Neural progenitor cell (in vitro differentiated cells): ENCODE results near the gene TNIK. TPM values are rescaled to one million over a fixed set of nuclear protein-coding genes. Genes with fewer than 3 reads are reported as not detected.

ENCODE experiments used
- DNase-seq: peaks from one replicate; pipeline ENCODE4 v3.0.0-alpha.2; 2016; ENCODE audit warnings: low spot score
- H2AFZ ChIP-seq: fragments of 200-600 bp; sonication (generic); replicated peaks from 2 replicates; pipeline ENCODE4 v1.6.1; 2016; ENCODE audit warnings: antibody characterized with exemption
- H3F3A ChIP-seq: fragments of 200-600 bp; sonication (generic); 2 replicates; pipeline ENCODE4 v1.6.1; 2016; ENCODE audit warnings: antibody characterized with exemption, low read depth
- H3K27ac ChIP-seq: fragments of 200-600 bp; sonication (generic); 2 replicates; pipeline ENCODE4 v1.5.1; 2016; ENCODE audit warnings: mild to moderate bottlenecking
- H3K27me3 ChIP-seq: fragments of 200-600 bp; sonication (generic); 2 replicates; pipeline ENCODE4 v1.6.1; 2016; ENCODE audit warnings: mild to moderate bottlenecking, moderate library complexity
- H3K36me3 ChIP-seq: fragments of 200-600 bp; sonication (generic); 2 replicates; pipeline ENCODE4 v1.5.1; 2016
- H3K4me1 ChIP-seq: fragments of 200-600 bp; sonication (generic); 2 replicates; pipeline ENCODE4 v1.6.1; 2016; ENCODE audit warnings: mixed run types
- H3K4me2 ChIP-seq: fragments of 200-600 bp; sonication (generic); 2 replicates; pipeline ENCODE4 v1.6.1; 2016
- H3K4me3 ChIP-seq: fragments of 200-600 bp; sonication (generic); 2 replicates; pipeline ENCODE4 v1.5.1; 2016
- H3K79me2 ChIP-seq: fragments of 200-600 bp; sonication (generic); 2 replicates; pipeline ENCODE4 v1.6.1; 2016; ENCODE audit warnings: low read depth
- H3K9ac ChIP-seq: fragments of 200-600 bp; sonication (generic); 2 replicates; pipeline ENCODE4 v1.6.1; 2016
- H3K9me3 ChIP-seq: fragments of 200-600 bp; sonication (generic); 2 replicates; pipeline ENCODE4 v1.5.1; 2016; ENCODE audit warnings: low read depth
- H4K20me1 ChIP-seq: fragments of 200-600 bp; sonication (generic); 2 replicates; pipeline ENCODE4 v1.6.1; 2016; ENCODE audit warnings: low read depth
- H3K27ac Mint-ChIP-seq: 3 replicates; pipeline ENCODE4 v1.8.0; 2021; ENCODE audit warnings: mixed read lengths
- H3K27me3 Mint-ChIP-seq: 2 replicates; pipeline ENCODE4 v1.8.0; 2022; ENCODE audit warnings: low read depth, mild to moderate bottlenecking, inconsistent platforms, moderate library complexity, mixed read lengths; ENCODE audit not compliant: insufficient read depth
- H3K36me3 Mint-ChIP-seq: 3 replicates; pipeline ENCODE4 v1.8.0; 2021; ENCODE audit warnings: mixed read lengths
- H3K4me1 Mint-ChIP-seq: 3 replicates; pipeline ENCODE4 v1.8.0; 2021; ENCODE audit warnings: mixed read lengths
- H3K4me3 Mint-ChIP-seq: 3 replicates; pipeline ENCODE4 v1.8.0; 2021; ENCODE audit warnings: mild to moderate bottlenecking, moderate library complexity, mixed read lengths
- H3K9me3 Mint-ChIP-seq: 3 replicates; pipeline ENCODE4 v1.8.0; 2020; ENCODE audit warnings: mixed read lengths
- CTCF ChIP-seq: fragments of 200-600 bp; sonication (generic); IDR thresholded peaks from 2 replicates; pipeline ENCODE4 v1.5.1; 2017; ENCODE audit warnings: antibody characterized with exemption, mild to moderate bottlenecking
- EZH2 ChIP-seq: fragments of 200-600 bp; sonication (generic); IDR thresholded peaks from 2 replicates; pipeline ENCODE4 v1.6.1; 2017; ENCODE audit warnings: antibody characterized with exemption, mild to moderate bottlenecking, moderate library complexity
- EZH2phosphoT487 ChIP-seq: fragments of 200-600 bp; sonication (generic); IDR thresholded peaks from 2 replicates; pipeline ENCODE4 v1.6.1; 2017; ENCODE audit warnings: antibody characterized with exemption
- total RNA-seq: library from RNA; depleted of rRNA; stranded (reverse); fragments of >200 nt; gene quantifications from 2 replicates; pipeline ENCODE4 v1.2.3, GENCODE V29; 2015; ENCODE audit warnings: low replicate concordance

The TNIK gene
- total RNA-seq, 1 donor from 2014 or later: 3.0 TPM

DNA sequence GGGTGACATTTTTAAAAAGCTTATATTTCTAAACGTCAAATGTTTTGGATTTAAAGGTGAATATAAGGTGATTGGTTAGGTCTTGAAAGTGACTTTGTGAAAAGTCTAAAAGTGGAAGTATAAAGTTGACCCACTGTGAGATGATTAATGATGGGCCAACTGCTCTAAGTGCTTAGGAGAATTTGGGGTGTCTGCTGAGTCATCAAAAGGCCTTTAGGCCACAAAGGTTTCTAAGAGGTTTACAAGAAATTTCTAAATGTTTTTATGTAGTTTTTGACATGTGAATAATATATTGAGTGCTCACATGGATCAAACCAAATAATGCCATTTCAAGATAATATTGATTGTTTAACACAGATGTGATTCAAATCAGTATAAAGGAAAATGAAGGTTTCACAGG is 394.5 kb downstream of the TNIK start:
- H3K9ac ChIP-seq: no peak overlapping the region
- H4K20me1 ChIP-seq: no peaks in the 10 kb centered on the region
- no peaks in the 10 kb centered on the region for H3K79me2 ChIP-seq
- Mint-ChIP-seq H3K27me3 (no peaks in the 10 kb centered on the region), H3K36me3 (peaks cover 51% of the 10 kb centered on the region), H3K4me1 (no peaks in the 10 kb centered on the region), H3K9me3 (no peaks in the 10 kb centered on the region), H3K4me3 (no peak overlapping the region), H3K27ac (no peak overlapping the region)
- no peak overlapping the region for H3K4me3 ChIP-seq
- TF ChIP-seq CTCF (no peak), EZH2phosphoT487 (no peak)
- no peak overlapping the region for H3K4me2 ChIP-seq
- no peaks in the 10 kb centered on the region for H3F3A ChIP-seq
- H3K9me3 ChIP-seq: no peaks in the 10 kb centered on the region
- no peak overlapping the region for H3K27ac ChIP-seq
- no peak for DNase-seq
- no peaks in the 10 kb centered on the region for H3K36me3 ChIP-seq
- no peaks in the 10 kb centered on the region for H3K27me3 ChIP-seq
- H3K4me1 ChIP-seq: no peaks in the 10 kb centered on the region
- no peak overlapping the region for H2AFZ ChIP-seq

DNA sequence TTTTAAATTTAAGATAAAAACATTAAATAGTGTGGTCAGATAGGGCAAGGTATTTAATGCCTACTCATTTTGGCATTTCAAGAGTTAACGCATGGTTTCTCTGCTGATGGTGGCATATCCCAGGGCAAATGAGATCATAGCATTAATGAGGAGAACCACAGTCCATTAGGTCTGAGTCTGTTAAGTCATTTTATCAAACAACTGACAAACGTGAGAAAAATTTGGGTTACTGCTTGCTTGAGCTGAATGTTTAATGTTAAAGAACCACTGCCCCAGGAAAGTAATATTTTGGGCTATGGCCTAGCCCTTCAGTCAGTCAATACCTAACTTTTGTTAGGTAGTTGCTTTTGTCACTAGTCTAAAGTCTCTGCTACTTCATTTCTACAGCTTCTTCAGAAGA is 395.7 kb downstream of the TNIK start:
- Histone ChIP-seq H3K9me3 (no peaks in the 10 kb centered on the region), H2AFZ (no peak overlapping the region), H3K4me3 (no peak overlapping the region), H3K36me3 (no peaks in the 10 kb centered on the region), H3K79me2 (no peaks in the 10 kb centered on the region), H4K20me1 (no peaks in the 10 kb centered on the region), H3K4me1 (no peaks in the 10 kb centered on the region), H3K27me3 (no peaks in the 10 kb centered on the region), H3F3A (no peaks in the 10 kb centered on the region), H3K9ac (no peak overlapping the region), H3K4me2 (no peak overlapping the region), H3K27ac (no peak overlapping the region)
- Mint-ChIP-seq H3K4me1 (no peaks in the 10 kb centered on the region), H3K27ac (no peak overlapping the region), H3K27me3 (no peaks in the 10 kb centered on the region), H3K36me3 (peaks cover 44% of the 10 kb centered on the region), H3K4me3 (no peak overlapping the region), H3K9me3 (no peaks in the 10 kb centered on the region)
- no peak for TF ChIP-seq EZH2phosphoT487
- TF ChIP-seq CTCF: no peak
- no peak for TF ChIP-seq EZH2
- no peak for DNase-seq

DNA sequence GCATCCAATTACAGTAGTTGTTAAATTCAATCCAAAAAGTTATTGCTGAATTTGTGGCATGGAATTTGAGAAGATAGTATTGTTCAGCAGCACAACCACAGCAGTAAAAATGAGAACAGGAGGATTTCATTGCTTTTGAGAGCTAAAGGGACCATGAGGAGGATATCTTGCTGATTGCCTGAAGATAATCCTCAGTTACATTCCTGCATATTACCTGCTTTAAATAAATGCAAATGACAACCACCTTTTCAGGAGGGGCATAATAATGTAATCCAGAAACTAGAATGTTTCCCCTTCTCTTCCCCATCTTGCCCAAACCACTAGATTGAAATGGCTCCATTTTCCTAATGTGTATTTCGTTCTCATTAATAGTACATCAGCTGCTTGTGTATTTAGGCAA is 398.5 kb downstream of the TNIK start:
- Histone ChIP-seq H3K9ac (no peak overlapping the region), H3K9me3 (no peaks in the 10 kb centered on the region), H3K27ac (no peak overlapping the region), H3F3A (no peaks in the 10 kb centered on the region), H3K27me3 (no peaks in the 10 kb centered on the region), H3K79me2 (no peaks in the 10 kb centered on the region), H3K4me3 (no peak overlapping the region), H3K4me1 (no peaks in the 10 kb centered on the region), H4K20me1 (no peaks in the 10 kb centered on the region), H2AFZ (no peak overlapping the region), H3K4me2 (no peak overlapping the region), H3K36me3 (no peaks in the 10 kb centered on the region)
- H3K4me1 Mint-ChIP-seq: no peaks in the 10 kb centered on the region
- no peaks in the 10 kb centered on the region for H3K9me3 Mint-ChIP-seq
- DNase-seq: no peak
- H3K27ac Mint-ChIP-seq: no peak overlapping the region
- no peaks in the 10 kb centered on the region for H3K27me3 Mint-ChIP-seq
- peaks cover 31% of the 10 kb centered on the region for H3K36me3 Mint-ChIP-seq
- H3K4me3 Mint-ChIP-seq: no peak overlapping the region
- no peak for TF ChIP-seq EZH2
- no peak for TF ChIP-seq EZH2phosphoT487
- TF ChIP-seq CTCF: no peak

DNA sequence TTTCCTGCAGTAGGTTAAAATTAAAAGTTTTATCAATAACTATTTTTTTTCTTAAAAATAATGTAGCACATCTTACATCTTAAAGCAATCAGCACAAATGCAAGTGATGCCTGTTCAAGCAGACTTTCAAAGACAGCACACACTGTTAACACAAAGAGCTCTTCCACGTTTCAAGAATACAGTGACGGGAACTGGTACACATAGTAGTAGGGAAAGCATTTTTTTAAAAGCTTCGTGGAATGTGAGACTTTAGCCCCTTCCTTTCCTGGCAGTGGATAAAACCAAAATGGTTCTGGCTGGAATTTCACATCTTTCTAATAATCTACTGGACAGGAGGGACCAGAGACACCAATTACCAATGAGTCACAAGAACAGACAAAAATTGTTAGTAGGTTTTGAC is 400.2 kb downstream of the TNIK start:
- no peak overlapping the region for H3K27ac Mint-ChIP-seq
- H3K4me3 ChIP-seq: no peak overlapping the region
- no peaks in the 10 kb centered on the region for H3K4me1 ChIP-seq
- peaks cover 17% of the 10 kb centered on the region for H3K36me3 Mint-ChIP-seq
- H3K27ac ChIP-seq: no peak overlapping the region
- H3K27me3 ChIP-seq: no peaks in the 10 kb centered on the region
- H3K4me1 Mint-ChIP-seq: no peaks in the 10 kb centered on the region
- H3F3A ChIP-seq: no peaks in the 10 kb centered on the region
- no peaks in the 10 kb centered on the region for H3K79me2 ChIP-seq
- H3K9ac ChIP-seq: no peak overlapping the region
- H3K9me3 ChIP-seq: no peaks in the 10 kb centered on the region
- H4K20me1 ChIP-seq: no peaks in the 10 kb centered on the region
- H3K36me3 ChIP-seq: no peaks in the 10 kb centered on the region
- H3K9me3 Mint-ChIP-seq: no peaks in the 10 kb centered on the region
- H2AFZ ChIP-seq: no peak overlapping the region
- H3K27me3 Mint-ChIP-seq: no peaks in the 10 kb centered on the region
- no peak overlapping the region for H3K4me3 Mint-ChIP-seq
- H3K4me2 ChIP-seq: no peak overlapping the region
- DNase-seq: no peak
- no peak for TF ChIP-seq EZH2phosphoT487
- no peak for TF ChIP-seq CTCF
- TF ChIP-seq EZH2: no peak
